HG03457 (cell line): ENCODE results near the gene ANP32B.
"Not testable (repeated sequence)": the region's sequence is repeated elsewhere in the genome, so short reads cannot be mapped to it uniquely, and the experiment has no call there.

Experiments
- ATAC-seq: cut with Tn5 transposase; IDR thresholded peaks from one replicate; pipeline ENCODE4 v1.9.1; 2021; ENCODE audit warnings: moderate number of reproducible peaks; ENCODE audit not compliant: unreplicated experiment

ANP32B gene

GRCh38 chr9:97982683-97983588 lies at the start of gene ANP32B:
Gene ANP32B (plus strand): TSS chr9:97983341. CDS start chr9:97983556, 215 bp downstream.
- ATAC-seq = peak; percentile 58

GRCh38 chr9:97934321-97935115 lies 48.6 kb upstream of the ANP32B start:
- ATAC-seq = no peak

DNA sequence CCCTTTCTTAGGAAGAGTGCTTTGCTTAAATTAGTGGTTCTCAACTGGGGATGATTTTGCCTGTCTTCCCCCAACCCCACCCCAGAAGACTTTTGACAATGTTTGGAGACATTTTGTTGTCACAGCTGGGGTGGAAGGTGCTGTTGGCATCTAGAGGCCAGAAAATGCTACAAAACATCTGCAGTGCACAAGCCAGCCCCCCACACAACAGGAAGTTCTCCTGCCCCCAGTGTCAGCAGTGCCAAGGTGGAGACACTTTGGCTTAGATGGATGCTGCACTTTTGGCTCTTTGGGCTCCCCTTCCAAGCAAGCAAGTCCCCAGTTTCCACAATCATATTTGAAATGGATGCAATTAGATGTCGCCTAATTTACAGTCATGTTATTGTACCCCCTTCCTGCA lies 47.9 kb upstream of the ANP32B start:
- no peak for ATAC-seq

- ATAC-seq = no peak
These were observed 46.1 kb upstream of the ANP32B start for GRCh38 chr9:97936998-97937397.

DNA sequence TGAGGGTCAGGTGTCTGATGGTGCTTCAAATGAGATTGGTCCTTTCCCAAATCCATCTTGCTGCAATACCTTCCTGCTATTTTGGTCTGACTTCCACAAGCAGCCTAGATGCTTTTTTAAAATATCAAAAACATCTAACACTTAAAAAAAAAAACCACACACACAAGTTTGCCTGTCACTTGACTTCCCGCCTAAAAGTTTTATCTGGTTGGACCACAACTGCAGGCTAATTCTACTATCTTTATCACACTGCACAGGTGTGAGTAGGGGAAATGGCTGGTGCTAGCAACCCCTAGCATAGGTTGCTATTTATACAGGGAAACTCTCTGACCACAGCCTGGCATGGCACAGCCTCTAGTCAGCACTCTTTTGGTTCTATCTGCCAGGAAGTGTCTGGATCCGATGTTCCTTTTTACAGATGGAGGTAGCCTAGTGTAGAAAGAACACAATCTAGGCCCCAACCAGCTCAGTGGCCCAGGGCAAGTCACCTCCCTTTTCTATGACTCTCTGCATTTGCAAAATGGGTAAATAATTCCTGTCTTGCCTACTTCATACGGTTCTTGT lies 45.0 kb upstream of the ANP32B start, which contains the start of gene HEMGN:
HEMGN (minus strand) TSS at position 92 of the 564 bp plus-strand sequence; CDS start at position 56, 36 bp downstream.
- ATAC-seq = no peak

- ATAC-seq = no peak
These were observed 42.9 kb upstream of the ANP32B start for GRCh38 chr9:97940233-97940632.

GRCh38 chr9:97940741-97941140 lies 42.4 kb upstream of the ANP32B start:
- ATAC-seq = no peak

- no peak for ATAC-seq
These were observed 41.8 kb upstream of the ANP32B start for GRCh38 chr9:97941323-97941722.

- ATAC-seq = no peak
These were observed 39.8 kb upstream of the ANP32B start for GRCh38 chr9:97943308-97943855.

DNA sequence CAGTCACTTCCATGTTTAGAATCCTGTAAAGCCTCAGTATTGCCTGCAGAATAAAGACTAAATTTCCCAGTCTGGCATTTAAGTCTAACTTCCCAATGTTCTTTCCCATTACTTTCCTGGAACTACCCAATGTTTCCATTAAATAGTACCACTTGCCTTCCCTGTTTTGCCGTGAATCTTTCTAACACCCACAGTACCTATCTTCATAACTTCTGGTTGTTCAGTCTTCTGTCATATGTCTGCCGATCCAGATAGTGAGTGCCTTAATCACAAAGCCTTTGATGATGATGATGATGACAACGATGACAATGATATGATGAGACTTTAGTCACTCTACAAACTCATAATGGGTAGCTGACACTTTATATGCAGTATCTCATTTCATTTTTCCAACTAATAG lies 38.5 kb upstream of the ANP32B start:
- no peak for ATAC-seq

- ATAC-seq = not testable (repeated sequence)
These were observed 37.7 kb upstream of the ANP32B start for GRCh38 chr9:97945470-97945869.

GRCh38 chr9:97947094-97947493 lies 36.0 kb upstream of the ANP32B start:
- ATAC-seq = not testable (repeated sequence)

- not testable (repeated sequence) for ATAC-seq
These were observed 32.3 kb upstream of the ANP32B start for GRCh38 chr9:97950873-97951272.

- ATAC-seq = no peak
These were observed 28.6 kb upstream of the ANP32B start for GRCh38 chr9:97954550-97954989.

GRCh38 chr9:97956331-97956730 lies 26.8 kb upstream of the ANP32B start:
- ATAC-seq = no peak

DNA sequence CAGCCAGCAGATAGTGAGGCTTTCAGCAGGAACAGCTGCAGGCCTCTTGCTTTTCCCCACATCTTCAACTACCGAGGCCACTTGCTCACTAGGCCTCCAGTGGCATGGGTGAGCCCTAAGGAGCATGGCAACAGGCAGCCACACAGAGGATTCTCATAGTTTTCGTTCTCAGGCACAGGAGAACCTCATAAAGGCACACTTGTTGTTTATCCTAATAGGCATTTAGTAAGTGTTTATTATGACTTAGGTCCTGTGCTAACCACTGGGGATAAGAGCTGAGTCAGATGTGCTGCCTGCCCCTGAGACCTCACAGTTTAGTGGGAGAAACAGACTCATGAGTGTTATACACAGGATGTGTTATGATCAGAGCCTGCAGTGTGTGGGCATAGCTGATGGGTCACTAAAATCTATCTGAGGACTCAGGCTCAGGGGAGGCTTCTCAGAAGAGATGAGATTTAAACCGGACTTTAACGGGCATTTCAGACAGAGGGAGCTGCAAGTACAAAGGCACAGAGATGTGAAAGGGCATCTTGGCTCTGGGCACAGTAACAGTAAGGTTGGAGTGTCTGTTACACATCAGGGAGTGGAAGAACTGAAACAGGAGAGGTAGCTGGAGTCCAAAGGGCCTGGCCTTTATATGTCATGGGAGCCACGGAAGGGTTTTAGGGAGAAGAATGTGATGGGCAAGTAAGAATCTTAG lies 24.2 kb upstream of the ANP32B start:
- no peak for ATAC-seq

- ATAC-seq = no peak
These were observed 23.6 kb upstream of the ANP32B start for GRCh38 chr9:97959585-97959984.

- ATAC-seq = not testable (repeated sequence)
These were observed 22.3 kb upstream of the ANP32B start for GRCh38 chr9:97960678-97961328.

DNA sequence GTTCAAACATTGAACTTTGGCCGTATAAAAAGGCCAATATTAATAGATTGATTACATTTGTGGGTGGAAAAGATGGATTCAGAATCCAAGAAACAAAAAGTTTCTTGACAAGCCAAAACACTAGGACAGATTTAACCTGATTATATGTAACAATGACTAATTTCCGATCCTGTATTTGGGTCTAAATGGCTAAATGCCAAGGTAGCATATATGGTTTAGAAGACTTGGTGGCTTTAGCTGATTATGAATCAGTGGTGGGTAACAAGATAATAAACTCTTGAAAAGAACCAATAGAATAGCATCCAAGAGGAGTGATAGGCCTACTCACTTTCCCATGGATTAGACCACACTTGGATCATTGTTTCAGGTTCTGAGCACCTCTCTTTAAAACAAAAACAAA lies 21.8 kb upstream of the ANP32B start:
- no peak for ATAC-seq

DNA sequence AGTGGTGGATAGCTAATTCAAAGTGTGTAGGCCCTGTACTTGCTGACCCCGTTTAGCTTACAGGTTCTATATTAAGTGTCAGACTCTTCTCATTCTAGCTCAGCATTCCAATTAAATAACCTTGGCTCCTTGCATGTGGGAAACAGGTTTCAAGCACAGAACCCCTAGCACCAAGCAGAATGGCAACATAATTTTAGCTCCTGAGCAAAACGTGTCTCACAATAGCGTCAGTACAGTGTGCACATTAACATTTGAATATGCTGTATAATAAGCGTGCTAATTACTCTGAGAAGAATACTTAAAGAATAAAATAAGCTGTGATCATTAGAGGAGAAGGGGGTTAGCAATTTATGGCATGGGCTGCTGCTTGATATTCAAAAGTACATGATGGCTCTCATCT lies 21.0 kb upstream of the ANP32B start:
- no peak for ATAC-seq
